Esophagus (tissue), 2 donors: ENCODE results near the gene ZNHIT6. TPM values are rescaled to one million over a fixed set of nuclear protein-coding genes. Genes with fewer than 3 reads are reported as not detected.
A peak's percentile ranks its signal among the peaks of the same experiment; 100 is the strongest.
"Not testable (repeated sequence)": the region's sequence is repeated elsewhere in the genome, so short reads cannot be mapped to it uniquely, and the experiment has no call there.

Source experiments
- H3K27ac ChIP-seq, 2 donors: one replicate each; pipeline ENCODE4 v1.5.1; 2013; ENCODE audit warnings: low read depth in 2 of 2, mild to moderate bottlenecking in 2 of 2, inconsistent platforms in 1 of 2, low read length in 1 of 2, moderate library complexity in 1 of 2
- H3K27me3 ChIP-seq, 2 donors: one replicate each; pipeline ENCODE4 v1.6.1; 2013; ENCODE audit warnings: low read length in 2 of 2, control low read depth in 1 of 2, mild to moderate bottlenecking in 1 of 2; ENCODE audit not compliant: insufficient read depth in 2 of 2, control insufficient read depth in 1 of 2
- H3K36me3 ChIP-seq, 2 donors: one replicate each; pipeline ENCODE4 v1.6.1; 2013; ENCODE audit warnings: low read length in 1 of 2; ENCODE audit not compliant: control insufficient read depth in 2 of 2, insufficient read depth in 2 of 2
- H3K4me1 ChIP-seq, 2 donors: one replicate each; pipeline ENCODE4 v1.6.1; 2013; ENCODE audit warnings: low read length in 1 of 2; ENCODE audit not compliant: control insufficient read depth in 2 of 2, insufficient read depth in 2 of 2
- H3K4me3 ChIP-seq, 2 donors: one replicate each; pipeline ENCODE4 v1.5.1; 2013; ENCODE audit warnings: low read length in 2 of 2, mild to moderate bottlenecking in 2 of 2, low read depth in 1 of 2, moderate library complexity in 1 of 2
- H3K9me3 ChIP-seq, 2 donors: one replicate each; pipeline ENCODE4 v1.6.1; 2013; ENCODE audit warnings: mild to moderate bottlenecking in 2 of 2, low read depth in 1 of 2, low read length in 1 of 2, moderate library complexity in 1 of 2; ENCODE audit not compliant: control insufficient read depth in 2 of 2, insufficient read depth in 1 of 2
- WGBS, 2 donors: extraction: QIAGEN DNeasy Blood & Tissue Kit; methylation state at CpG; one replicate each; pipeline ENCODE4 v1.1.7; 2013; 5-methylcytosine and 5-hydroxymethylcytosine counted together
- polyA plus RNA-seq, 2 donors: library from polyadenylated mRNA; stranded (reverse); fragments of 200-250 nt; gene quantifications; one replicate each; pipeline ENCODE4 v1.2.3, GENCODE V29; 2013
- donor health status: healthy with polysubstance abuse.
- donor health status: Bipolar disorder and iron deficiency.

ZNHIT6 gene
- polyA plus RNA-seq, 2 donors = 9.1 to 9.3 TPM

DNA sequence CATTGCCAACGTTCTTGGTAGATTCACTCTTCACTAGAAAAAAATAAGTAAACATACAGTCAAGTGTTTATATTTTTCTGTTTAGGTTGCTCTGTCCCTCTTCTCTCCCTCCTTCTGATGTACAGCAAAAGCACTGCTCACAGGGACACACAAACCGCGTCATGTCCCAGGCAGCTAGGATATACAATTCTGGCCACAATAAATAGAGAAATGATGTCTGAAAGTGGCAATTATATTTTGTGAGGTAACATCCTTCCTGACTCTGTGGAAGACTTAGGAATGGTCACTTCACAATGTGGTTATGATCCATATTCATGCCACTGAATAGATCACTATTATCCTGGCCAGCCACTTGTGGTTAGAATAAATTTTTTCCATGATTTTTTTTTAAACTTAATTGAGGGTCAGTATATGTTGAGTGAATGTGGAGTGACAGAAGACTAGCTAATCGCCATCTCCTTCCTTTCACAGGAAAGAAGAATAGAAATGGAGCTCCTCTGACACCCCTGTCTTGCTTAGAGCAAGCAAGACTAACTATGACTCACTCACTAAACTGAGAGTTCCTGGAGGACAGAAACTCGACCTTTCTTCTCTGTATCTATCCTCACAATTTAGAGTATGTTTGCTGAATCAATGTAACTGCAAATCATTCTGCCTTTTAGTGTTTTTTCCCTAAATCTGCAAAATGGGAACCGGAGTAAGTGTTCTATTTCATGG, 54.0 kb downstream of the ZNHIT6 start:
- WGBS, 2 donors = 78 to 79% methylated on average over 6 of the region's 6 CpGs
- Histone ChIP-seq H3K4me1 (no peaks in the 10 kb centered on the region), H3K27ac (no peak overlapping the region), H3K36me3 (peaks cover 0 to 4% of the 10 kb centered on the region in 2 donors), H3K27me3 (no peaks in the 10 kb centered on the region), H3K9me3 (no peaks in the 10 kb centered on the region), H3K4me3 (no peak overlapping the region)

DNA sequence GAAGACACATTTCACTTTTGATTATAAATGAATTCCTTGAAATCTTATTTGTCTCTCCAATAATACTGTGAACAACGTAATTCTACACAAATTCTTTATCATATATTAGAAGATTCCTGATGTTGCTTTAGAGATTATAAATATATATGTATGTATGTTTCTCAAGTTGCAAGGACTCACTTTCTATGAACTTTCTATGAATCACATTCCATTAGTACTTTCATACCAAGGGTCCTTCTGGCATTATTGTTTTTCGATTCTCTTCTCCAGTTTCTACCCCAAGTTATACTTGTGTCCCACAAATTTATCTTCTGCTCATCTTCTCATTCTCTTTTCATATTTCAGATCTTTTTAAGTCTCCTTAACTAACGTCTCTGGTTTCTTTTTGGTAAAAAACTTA, 55.9 kb downstream of the ZNHIT6 start:
- Histone ChIP-seq H3K9me3 (no peaks in the 10 kb centered on the region), H3K4me3 (no peak overlapping the region), H3K36me3 (peaks cover 0 to 4% of the 10 kb centered on the region in 2 donors), H3K27ac (no peak overlapping the region), H3K27me3 (no peaks in the 10 kb centered on the region), H3K4me1 (no peaks in the 10 kb centered on the region)
- 92 to 93% methylated on average over 3 of the region's 3 CpGs for WGBS, 2 donors

DNA sequence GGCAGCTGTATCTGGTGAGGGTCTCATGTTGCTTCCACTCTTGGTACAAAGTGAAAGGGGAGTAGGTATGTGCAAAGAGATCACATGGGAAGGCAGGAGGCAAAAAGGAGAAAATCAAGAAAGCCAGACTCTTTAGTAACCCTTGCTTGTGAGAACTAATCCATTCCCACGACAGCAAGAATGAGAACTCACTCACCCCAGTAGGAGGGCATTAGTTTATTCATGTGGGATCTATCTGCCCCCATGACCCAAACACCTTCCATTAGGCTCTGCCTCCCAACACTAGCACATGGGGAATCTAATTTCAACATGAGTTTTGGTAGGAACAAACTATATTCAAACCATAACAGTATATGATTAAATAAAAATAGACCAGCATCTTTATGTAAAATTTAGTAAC, 57.6 kb downstream of the ZNHIT6 start:
- WGBS, 2 donors = 76% methylated on average over 1 of the region's 1 CpG
- H3K27me3 ChIP-seq = no peaks in the 10 kb centered on the region
- no peaks in the 10 kb centered on the region for H3K9me3 ChIP-seq
- peaks cover 0 to 4% of the 10 kb centered on the region in 2 donors for H3K36me3 ChIP-seq
- H3K4me3 ChIP-seq = no peak overlapping the region
- no peaks in the 10 kb centered on the region for H3K4me1 ChIP-seq
- no peak overlapping the region for H3K27ac ChIP-seq

DNA sequence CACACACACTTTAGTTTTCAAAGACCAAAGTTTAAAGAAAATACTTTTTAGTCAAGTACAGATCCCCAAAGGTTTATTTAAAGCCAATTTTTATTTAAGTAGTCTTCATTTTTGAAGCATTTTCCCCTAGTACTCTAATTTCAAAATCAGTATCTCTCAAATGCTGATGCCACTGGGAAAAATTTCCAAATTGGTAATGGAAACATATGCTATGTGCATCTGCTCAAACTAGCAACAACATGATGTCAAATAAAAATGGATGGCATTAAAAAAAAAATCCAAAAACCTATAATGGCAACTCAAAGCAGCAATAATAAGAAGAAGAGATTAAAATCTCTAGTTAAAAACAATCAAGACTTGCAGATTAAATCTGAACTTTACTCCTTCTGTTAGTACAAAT, 58.6 kb downstream of the ZNHIT6 start:
- no peak overlapping the region for H3K27ac ChIP-seq
- no peaks in the 10 kb centered on the region for H3K27me3 ChIP-seq
- no peak overlapping the region for H3K4me3 ChIP-seq
- no peaks in the 10 kb centered on the region for H3K4me1 ChIP-seq
- peaks cover 0 to 4% of the 10 kb centered on the region in 2 donors for H3K36me3 ChIP-seq
- no peaks in the 10 kb centered on the region for H3K9me3 ChIP-seq

DNA sequence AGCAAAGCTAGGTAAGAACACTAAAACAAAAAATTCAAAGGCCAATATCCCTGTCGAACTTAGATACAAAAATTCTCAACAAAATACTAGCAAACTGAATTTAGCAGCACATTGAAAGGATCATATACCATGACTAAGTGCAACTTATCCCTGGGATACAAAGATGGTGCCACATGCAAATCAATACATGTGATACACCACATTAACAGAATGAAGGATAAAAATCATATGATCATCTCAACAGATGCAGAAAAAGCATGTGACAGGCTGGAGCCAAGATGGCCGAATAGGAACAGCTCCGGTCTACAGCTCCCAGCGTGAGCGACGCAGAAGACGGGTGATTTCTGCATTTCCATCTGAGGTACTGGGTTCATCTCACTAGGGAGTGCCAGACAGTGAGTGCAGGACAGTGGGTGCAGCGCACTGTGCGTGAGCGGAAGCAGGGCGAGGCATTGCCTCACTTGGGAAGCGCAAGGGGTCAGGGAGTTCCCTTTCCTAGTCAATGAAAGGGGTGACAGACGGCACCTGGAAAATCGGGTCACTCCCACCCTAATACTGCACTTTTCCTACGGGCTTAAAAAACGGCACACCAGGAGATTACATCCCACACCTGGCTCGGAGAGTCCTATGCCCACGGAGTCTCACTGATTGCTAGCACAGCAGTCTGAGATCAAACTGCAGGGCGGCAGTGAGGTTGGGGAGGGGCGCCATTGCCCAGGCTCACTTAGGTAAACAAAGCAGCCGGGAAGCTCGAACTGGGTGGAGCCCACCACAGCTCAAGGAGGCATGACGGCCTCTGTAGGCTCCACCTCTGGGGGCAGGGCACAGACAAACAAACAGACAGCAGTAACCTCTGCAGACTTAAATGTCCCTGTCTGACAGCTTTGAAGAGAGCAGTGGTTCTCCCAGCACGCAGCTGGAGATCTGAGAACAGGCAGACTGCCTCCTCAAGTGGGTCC, 66.4 kb downstream of the ZNHIT6 start:
- not testable (repeated sequence) for H3K36me3 ChIP-seq, H3K27ac ChIP-seq, H3K27me3 ChIP-seq, H3K4me3 ChIP-seq, H3K4me1 ChIP-seq, H3K9me3 ChIP-seq
- WGBS, 2 donors = 83 to 84% methylated on average over 24 of the region's 24 CpGs

DNA sequence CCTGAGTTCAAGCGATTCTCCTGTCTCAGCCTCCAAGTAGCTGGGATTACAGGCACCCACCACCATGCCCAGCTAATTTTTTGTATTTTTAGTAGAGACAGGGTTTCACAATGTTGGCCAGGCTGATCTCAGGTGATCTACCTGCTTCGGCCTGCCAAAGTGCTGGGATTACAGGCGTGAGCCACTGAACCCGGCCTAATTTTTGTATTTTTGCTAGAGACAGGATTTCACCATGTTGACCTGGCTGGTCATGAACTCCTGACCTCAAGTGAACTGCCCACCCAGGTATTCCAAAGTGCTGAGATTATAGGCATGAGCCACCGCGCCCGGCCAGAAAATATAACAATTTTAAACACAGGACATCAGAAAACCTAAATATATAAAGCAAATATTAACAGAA, 68.3 kb downstream of the ZNHIT6 start:
- H3K4me3 ChIP-seq, H3K9me3 ChIP-seq, H3K27me3 ChIP-seq, H3K36me3 ChIP-seq, H3K27ac ChIP-seq, H3K4me1 ChIP-seq: not testable (repeated sequence)
- WGBS, 2 donors = 96% methylated on average over 7 of the region's 7 CpGs

DNA sequence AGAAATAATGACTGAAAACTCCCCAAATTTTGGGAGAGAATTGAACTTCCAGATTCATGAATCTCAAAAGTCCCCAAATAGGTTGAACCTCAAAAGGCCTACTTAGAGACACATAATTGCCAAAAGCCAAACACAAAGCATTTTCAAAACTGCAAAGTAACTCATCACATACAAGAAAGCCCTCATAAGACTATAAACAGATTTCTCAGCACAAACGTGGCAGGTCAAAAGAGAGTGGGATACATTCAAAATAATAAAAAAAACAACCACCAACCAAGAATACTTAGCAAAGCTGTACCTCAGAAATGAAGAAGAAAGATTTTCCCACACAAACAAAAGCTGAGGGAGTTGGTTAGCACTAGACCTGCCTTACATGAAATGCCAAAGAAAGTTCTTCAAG, 69.8 kb downstream of the ZNHIT6 start:
- no peak overlapping the region for H3K27ac ChIP-seq
- no peaks in the 10 kb centered on the region for H3K27me3 ChIP-seq
- peaks cover 0 to 5% of the 10 kb centered on the region in 2 donors for H3K9me3 ChIP-seq
- H3K4me1 ChIP-seq = no peaks in the 10 kb centered on the region
- WGBS, 2 donors = 68 to 70% methylated on average over 1 of the region's 1 CpG
- no peak overlapping the region for H3K4me3 ChIP-seq
- H3K36me3 ChIP-seq = peaks cover 2 to 5% of the 10 kb centered on the region in 2 donors

DNA sequence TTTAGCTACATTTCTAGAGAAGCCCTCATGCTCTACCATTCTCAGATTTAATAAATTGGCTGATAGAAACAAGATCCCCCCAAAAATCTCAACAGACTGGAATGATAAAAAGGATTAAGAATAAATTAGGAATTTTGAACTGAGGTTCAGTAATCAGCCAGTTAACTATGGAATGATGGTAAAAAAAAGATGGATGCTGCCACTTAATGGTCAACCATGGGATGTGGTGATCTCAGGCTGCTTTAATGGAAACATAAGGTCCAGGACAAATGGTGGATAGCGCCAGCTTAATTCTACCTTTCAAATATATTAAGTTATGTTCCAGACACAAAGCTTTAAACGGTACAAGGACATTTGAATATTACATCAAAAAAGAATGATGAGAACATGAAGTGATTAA, 77.7 kb downstream of the ZNHIT6 start:
- 96 to 100% methylated on average over 2 of the region's 2 CpGs for WGBS, 2 donors
- Histone ChIP-seq H3K36me3 (peaks cover 0 to 2% of the 10 kb centered on the region in 2 donors), H3K9me3 (no peaks in the 10 kb centered on the region), H3K27me3 (no peaks in the 10 kb centered on the region), H3K27ac (no peak overlapping the region), H3K4me1 (no peaks in the 10 kb centered on the region), H3K4me3 (no peak overlapping the region)

DNA sequence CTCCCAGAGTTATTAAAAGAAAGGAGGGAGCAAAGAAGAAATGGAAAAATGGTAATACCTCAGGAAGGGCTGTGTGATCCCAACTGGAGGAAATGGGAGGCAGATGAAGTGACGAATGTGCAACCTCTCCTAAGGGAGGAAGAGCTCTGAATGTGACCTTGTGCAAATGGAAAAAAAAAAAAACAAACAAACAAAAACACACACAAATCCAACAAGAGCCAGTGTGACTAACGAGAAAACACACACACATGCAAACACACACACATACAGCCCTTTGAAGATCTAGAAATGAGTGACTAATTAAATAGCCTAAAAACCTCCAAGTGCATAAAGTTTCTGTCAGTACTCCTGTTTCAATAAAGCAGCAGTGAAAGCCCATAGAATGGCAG, 78.7 kb downstream of the ZNHIT6 start:
- Histone ChIP-seq H3K36me3 (peaks cover 0 to under 1% of the 10 kb centered on the region in 2 donors), H3K4me1 (no peaks in the 10 kb centered on the region), H3K4me3 (no peak overlapping the region), H3K9me3 (no peaks in the 10 kb centered on the region), H3K27ac (peak overlapping the region in 1 of 2 donors; percentile 40), H3K27me3 (no peaks in the 10 kb centered on the region)
- WGBS, 2 donors = 75 to 78% methylated on average over 2 of the region's 2 CpGs
